GM10847 (cell line): Measurements from ENCODE around the gene LTBP4.

Source experiments
- POLR2A ChIP-seq: IDR thresholded peaks from 2 replicates; pipeline ENCODE4 v1.6.1; 2011; ENCODE audit not compliant: insufficient read length; ENCODE audit errors: extremely low read depth

LTBP4 gene

GRCh38 chr19:40601134-40601974, at the start of gene LTBP4:
LTBP4 (plus strand) TSS chr19:40601369; CDS start chr19:40601388, 19 bp downstream.
- no peak for TF ChIP-seq POLR2A

DNA sequence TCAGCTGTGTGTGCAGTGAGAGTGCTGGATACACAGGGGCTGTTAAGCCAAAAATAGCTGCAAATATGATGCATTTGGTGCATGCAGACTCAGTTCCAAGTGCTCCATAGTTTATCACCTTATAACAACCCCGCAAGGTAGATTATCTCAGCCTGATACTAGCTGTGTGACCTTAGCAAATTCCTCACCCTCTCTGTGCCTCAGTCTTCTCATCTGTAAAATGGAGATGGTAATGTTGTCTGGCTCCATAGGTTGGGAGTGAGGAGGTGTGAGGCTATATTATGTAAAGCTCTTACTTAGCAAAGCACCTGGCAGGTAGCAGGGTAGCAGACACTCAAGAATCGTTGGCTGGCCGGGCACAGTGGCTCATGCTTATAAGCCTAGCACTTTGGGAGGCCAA, 48.3 kb upstream of the LTBP4 start:
- TF ChIP-seq POLR2A, result no peak

DNA sequence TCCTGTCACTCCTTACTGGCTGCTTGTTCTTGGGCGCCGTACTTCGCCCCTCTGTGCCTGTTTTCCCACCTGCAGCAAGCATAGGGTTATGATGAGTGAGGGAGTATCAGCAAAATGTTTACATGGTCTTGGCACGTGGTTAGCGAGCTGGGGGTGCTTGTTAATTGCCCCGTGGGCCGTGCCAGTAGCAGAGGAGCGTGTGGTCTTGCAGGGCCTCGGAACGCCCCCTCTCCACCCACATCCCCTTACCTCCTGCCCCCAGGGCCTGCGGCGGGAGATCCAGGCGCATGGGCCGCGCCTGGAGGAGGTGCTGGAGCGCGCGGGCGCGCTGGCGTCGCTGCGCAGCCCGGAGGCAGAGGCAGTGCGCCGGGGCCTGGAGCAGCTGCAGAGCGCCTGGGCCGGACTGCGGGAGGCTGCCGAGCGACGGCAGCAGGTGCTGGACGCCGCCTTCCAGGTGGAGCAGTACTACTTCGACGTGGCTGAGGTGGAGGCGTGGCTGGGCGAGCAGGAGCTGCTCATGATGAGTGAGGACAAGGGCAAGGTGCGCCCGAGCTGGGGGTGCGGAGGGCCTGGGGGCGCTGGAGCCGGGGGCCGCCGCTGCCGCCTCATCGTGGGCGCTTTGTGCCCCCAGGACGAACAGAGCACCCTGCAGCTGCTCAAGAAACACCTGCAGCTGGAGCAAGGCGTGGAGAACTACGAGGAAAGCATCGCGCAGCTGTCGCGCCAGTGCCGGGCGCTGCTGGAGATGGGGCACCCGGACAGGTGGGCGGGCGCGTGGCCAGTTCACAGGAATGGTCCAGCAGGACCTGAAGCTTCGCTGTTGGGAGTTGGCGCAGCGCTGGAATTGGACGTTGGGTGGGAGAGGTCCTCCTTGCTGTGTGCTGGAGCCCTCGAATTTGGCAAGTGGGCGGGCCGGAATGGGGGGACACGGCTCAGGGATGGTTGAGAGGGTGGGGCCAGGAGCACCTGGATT, 47.0 kb upstream of the LTBP4 start:
- TF ChIP-seq POLR2A, result no peak

- TF ChIP-seq POLR2A, result no peak
These were observed 45.0 kb upstream of the LTBP4 start for GRCh38 chr19:40555978-40556689.

DNA sequence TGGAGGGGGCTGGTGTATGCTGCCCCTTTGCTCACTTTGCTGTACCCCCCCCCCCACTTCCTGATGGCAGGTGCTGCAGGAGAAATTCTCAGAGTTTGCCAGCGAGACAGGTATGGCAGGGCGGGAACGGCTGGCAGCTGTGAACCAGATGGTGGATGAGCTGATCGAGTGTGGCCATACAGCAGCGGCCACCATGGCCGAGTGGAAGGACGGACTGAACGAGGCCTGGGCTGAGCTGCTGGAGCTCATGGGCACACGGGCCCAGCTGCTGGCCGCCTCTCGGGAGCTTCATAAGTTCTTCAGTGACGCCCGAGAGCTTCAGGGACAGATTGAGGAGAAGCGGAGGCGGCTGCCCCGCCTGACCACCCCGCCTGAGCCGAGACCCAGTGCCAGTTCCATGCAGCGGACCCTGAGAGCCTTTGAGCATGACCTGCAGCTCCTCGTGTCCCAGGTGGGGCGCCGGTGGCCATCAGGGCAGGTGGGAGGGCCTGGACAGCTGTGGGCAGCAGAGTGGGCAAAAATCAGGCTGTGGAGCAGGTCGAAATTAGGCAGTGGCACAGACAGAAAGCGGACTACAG, 44.1 kb upstream of the LTBP4 start:
- TF ChIP-seq POLR2A, result no peak

DNA sequence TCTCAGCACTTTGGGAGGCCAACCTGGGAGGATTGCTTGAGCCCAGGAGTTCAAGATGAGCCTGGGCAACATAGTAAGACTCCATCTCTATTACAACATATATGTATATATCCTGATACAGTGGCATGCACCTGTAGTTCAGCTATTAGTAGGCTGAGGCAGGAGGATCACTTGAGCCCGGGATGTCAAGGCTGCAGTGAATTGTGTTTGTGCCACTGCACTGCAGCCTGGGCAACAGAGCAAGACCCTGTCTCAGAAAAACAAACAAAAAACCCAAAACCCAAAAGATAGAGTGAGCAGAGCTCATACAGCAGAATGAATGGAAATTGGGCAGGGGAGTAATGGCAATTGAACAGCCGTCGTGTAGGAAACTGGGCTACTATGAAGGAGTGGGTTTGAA, 41.8 kb upstream of the LTBP4 start:
- TF ChIP-seq POLR2A, result no peak

DNA sequence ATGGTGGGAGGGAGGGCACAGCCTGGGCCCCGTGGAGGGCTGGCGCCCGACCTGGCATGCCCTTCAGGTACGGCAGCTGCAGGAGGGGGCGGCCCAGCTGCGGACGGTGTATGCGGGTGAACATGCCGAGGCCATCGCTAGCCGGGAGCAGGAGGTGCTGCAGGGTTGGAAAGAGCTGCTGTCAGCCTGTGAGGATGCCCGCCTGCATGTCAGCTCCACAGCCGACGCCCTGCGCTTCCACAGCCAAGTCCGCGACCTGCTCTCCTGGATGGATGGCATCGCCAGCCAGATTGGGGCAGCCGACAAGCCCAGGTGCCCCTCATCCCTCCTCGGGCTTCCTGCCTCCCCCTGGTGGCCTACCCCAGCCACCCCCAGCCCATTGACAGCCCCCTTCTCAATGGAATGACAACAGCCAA, 41.1 kb upstream of the LTBP4 start:
- TF ChIP-seq POLR2A, result no peak

- no peak for TF ChIP-seq POLR2A
These were observed 39.2 kb upstream of the LTBP4 start for GRCh38 chr19:40561947-40562346.

- no peak for TF ChIP-seq POLR2A
These were observed 35.8 kb upstream of the LTBP4 start for GRCh38 chr19:40565355-40565754.

DNA sequence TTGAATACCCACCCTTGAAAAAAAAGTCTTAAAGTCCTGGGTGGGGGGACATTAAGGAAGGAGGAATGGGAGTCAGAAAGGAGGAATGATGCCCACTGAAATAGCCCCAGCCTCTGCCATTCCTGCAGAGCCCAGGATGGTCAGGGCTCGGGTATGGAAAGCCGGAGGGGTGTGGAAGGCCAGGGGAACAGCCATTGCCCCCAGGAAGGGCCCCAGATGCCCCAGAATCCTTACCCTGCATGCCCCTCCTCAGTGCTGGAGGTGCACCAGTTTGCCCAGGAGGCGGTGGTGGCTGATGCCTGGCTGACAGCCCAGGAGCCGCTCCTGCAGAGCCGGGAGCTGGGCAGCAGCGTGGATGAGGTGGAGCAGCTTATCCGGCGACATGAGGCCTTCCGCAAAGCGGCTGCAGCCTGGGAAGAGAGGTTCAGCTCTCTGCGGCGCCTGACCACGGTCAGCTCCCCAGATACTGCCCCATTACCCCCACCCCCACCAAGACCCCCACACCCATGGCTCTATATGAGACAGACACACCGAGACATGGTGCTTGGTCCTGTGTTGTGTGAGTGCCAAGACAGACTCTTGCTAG, 35.2 kb upstream of the LTBP4 start:
- TF ChIP-seq POLR2A, result no peak

DNA sequence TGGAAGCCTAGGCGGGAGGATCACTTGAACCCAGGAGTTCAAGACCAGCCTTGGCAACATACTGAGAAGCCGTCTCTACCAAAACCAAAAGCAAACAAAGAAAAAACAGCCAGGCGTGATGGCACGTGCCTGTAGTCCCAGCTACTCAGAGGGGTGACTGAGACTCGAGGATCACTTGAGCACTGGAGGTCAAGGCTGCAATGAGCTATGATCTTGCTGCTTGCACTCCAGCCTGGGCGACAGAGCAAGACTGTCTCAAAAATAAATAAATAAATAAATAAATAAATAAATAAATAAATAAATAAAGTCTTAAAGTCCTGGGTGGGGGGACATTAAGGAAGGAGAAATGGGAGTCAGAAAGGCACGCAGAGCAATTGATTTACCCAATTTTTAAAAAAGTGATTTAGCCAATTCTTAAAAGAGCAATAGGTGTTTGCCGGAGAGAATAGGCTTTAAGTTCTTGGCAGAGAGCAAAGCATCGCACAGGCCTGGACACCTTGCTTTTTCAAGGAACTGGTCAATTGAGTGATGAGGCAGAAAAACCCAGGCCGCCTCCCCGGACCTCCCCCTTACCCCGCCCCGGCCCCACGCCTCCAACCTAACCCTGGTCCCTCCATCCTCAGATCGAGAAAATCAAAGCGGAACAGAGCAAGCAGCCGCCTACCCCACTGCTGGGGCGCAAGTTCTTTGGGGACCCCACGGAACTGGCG, 34.0 kb upstream of the LTBP4 start:
- TF ChIP-seq POLR2A, result no peak

DNA sequence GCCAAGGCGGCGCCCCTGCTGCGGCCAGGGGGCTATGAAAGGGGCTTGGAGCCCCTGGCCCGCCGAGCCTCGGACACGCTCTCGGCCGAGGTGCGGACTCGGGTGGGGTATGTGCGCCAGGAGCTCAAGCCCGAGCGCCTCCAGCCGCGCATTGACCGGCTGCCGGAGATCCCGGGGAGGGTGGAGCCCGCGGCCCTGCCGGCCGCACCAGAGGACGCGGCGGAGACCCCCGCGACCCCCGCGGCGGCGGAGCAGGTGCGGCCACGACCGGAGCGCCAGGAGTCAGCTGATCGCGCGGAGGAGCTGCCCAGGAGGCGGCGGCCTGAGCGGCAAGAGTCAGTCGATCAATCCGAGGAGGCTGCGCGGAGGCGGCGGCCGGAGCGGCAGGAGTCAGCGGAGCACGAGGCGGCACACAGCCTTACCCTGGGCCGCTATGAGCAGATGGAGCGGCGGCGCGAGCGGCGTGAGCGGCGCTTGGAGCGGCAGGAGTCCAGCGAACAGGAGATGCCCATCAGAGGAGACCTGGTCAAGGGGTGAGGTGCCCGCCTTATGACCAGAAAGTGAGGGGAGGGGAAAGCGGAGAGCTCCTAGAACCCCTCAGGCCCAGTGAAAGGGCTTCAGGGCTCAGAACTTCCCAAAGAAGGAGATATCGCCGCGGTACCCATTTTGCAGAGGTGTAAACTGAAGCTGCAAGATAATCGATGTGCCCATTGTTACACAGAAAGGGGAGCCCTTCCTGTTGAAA, 33.2 kb upstream of the LTBP4 start:
- TF ChIP-seq POLR2A, result no peak

DNA sequence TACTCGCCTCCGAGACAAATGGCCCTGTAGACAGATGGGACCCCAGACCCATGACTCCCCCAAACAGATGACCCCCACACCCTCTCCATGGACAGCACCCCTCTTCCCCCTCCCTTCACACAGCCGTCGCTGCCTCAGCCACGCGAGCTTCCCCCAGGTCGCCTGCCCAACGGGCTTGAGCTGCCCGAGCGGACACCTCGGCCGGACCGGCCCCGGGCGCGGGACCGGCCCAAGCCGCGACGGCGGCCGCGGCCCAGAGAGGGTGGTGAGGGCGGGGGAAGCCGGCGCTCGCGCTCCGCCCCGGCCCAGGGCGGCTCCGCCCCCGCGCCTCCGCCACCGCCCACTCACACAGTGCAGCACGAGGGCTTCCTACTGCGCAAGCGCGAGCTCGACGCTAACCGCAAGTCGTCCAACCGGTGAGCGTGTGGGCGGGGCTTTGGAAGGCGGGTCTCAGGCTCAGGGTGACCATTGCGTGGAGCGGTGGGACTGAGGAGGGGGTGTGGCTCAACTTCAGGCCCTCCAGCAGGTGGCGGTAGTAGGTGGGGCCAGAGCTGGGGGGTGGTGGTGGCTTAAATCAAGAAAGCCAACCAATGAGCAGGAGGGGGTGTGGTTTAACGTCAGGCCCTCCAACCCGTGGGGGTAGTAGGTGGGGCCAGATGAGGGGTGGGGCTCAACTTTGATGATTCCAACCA, 30.7 kb upstream of the LTBP4 start:
- TF ChIP-seq POLR2A, result no peak
